IMR-90 (cell line): Measurements from ENCODE around the gene TRPC6. TPM values are rescaled to one million over a fixed set of nuclear protein-coding genes. Genes with fewer than 3 reads are reported as not detected.

Source experiments
- ATAC-seq: fragments of 200-7000 bp; cut with Tn5 transposase; 2 replicates; pipeline ENCODE4 v1.9.1; 2020; ENCODE audit warnings: low read depth, mild to moderate bottlenecking, moderate library complexity
- BruUV-seq: library from RNA; stranded (reverse); fragments of 400-500 nt; replicated peaks from 2 replicates; lab custom pipeline; 2021; lab: Mats Ljungman, UMichigan
- CTCF ChIA-PET: fragments of 300-600 bp; formaldehyde crosslinking; extraction: SDS; loops from one replicate; lab custom pipeline; 2021; ENCODE audit warnings: antibody characterized with exemption; lab: Yijun Ruan, JAX
- POLR2A ChIA-PET: fragments of 300-600 bp; sonication (Branson Sonifier 250); formaldehyde crosslinking; loops from one replicate; lab custom pipeline; 2022; ENCODE audit warnings: antibody characterized with exemption; ENCODE audit not compliant: unreplicated experiment; lab: Charles Lee
- DNase-seq: peaks from one replicate; pipeline ENCODE4 v3.0.0; 2013
- H2AFZ ChIP-seq: replicated peaks from 2 replicates; pipeline ENCODE3; 2013; ENCODE audit warnings: low read length, mild to moderate bottlenecking; ENCODE audit not compliant: poor library complexity
- H2AK5ac ChIP-seq: 2 replicates; pipeline ENCODE4 v1.6.1; 2013; ENCODE audit warnings: low read depth, low read length, inconsistent platforms
- H2AK9ac ChIP-seq: replicated peaks from 2 replicates; pipeline ENCODE3; 2013; ENCODE audit warnings: mild to moderate bottlenecking, low read depth, low read length, moderate library complexity; ENCODE audit not compliant: poor library complexity
- H2BK120ac ChIP-seq: 2 replicates; pipeline ENCODE4 v1.6.1; 2013; ENCODE audit warnings: low read depth, low read length, inconsistent platforms
- H2BK15ac ChIP-seq: 3 replicates; pipeline ENCODE4 v1.6.1; 2013; ENCODE audit warnings: low read depth, low read length, inconsistent platforms
- H2BK20ac ChIP-seq: 2 replicates; pipeline ENCODE4 v1.6.1; 2013; ENCODE audit warnings: low read depth, mild to moderate bottlenecking, inconsistent platforms, low read length, moderate library complexity
- H2BK5ac ChIP-seq: 2 replicates; pipeline ENCODE4 v1.6.1; 2013; ENCODE audit warnings: mild to moderate bottlenecking, low read depth, low read length, inconsistent platforms; ENCODE audit not compliant: poor library complexity, severe bottlenecking
- H3K14ac ChIP-seq: replicated peaks from 2 replicates; pipeline ENCODE4 v1.6.1; 2013; ENCODE audit warnings: low read depth, low read length, inconsistent platforms
- H3K18ac ChIP-seq: 2 replicates; pipeline ENCODE4 v1.6.1; 2013; ENCODE audit warnings: low read depth, low read length, control low read depth
- H3K23ac ChIP-seq: 2 replicates; pipeline ENCODE4 v1.6.1; 2013; ENCODE audit warnings: low read depth, low read length, inconsistent platforms
- H3K27ac ChIP-seq: 2 replicates; pipeline ENCODE4 v1.5.1; 2013; ENCODE audit warnings: mild to moderate bottlenecking, control low read depth, low read length; ENCODE audit not compliant: insufficient read depth
- H3K27me3 ChIP-seq: 2 replicates; pipeline ENCODE4 v1.6.1; 2013; ENCODE audit warnings: low read length; ENCODE audit not compliant: control insufficient read depth, insufficient read depth
- H3K36me3 ChIP-seq: 2 replicates; pipeline ENCODE4 v1.6.1; 2013; ENCODE audit warnings: low read length, mixed read lengths; ENCODE audit not compliant: control insufficient read depth, insufficient read depth
- H3K4ac ChIP-seq: 2 replicates; pipeline ENCODE4 v1.6.1; 2013; ENCODE audit warnings: low read depth, low read length, inconsistent platforms
- H3K4me1 ChIP-seq: 2 replicates; pipeline ENCODE4 v1.6.1; 2013; ENCODE audit warnings: low read length, mixed read lengths; ENCODE audit not compliant: control insufficient read depth, insufficient read depth
- H3K4me2 ChIP-seq: 2 replicates; pipeline ENCODE4 v1.6.1; 2013; ENCODE audit warnings: low read depth, mild to moderate bottlenecking, control low read depth, low read length, moderate library complexity
- H3K4me3 ChIP-seq: 2 replicates; pipeline ENCODE4 v1.5.1; 2013; ENCODE audit warnings: low read depth, mild to moderate bottlenecking, control low read depth, low read length, moderate library complexity; ENCODE audit not compliant: insufficient read depth
- H3K56ac ChIP-seq: 2 replicates; pipeline ENCODE4 v1.6.1; 2013; ENCODE audit warnings: low read length, inconsistent platforms; ENCODE audit not compliant: insufficient read depth; ENCODE audit errors: extremely low read depth
- H3K79me1 ChIP-seq, 2 experiments: 2 replicates each; pipeline ENCODE4 v1.6.1; 2013; ENCODE audit warnings: low read length in 2 of 2, inconsistent platforms in 1 of 2, low read depth in 1 of 2
- H3K9ac ChIP-seq: 2 replicates; pipeline ENCODE4 v1.6.1; 2013; ENCODE audit warnings: low read depth, low read length, control low read depth
- H3K9me1 ChIP-seq: 2 replicates; pipeline ENCODE4 v1.6.1; 2013; ENCODE audit warnings: low read length, inconsistent platforms; ENCODE audit not compliant: insufficient read depth
- H3K9me3 ChIP-seq: 2 replicates; pipeline ENCODE4 v1.6.1; 2013; ENCODE audit warnings: low read length; ENCODE audit not compliant: control insufficient read depth, insufficient read depth
- H4K20me1 ChIP-seq: 2 replicates; pipeline ENCODE4 v1.6.1; 2013; ENCODE audit warnings: low read length, inconsistent platforms; ENCODE audit not compliant: insufficient read depth
- H4K5ac ChIP-seq: 2 replicates; pipeline ENCODE4 v1.6.1; 2013; ENCODE audit warnings: mild to moderate bottlenecking, low read depth, low read length, control low read depth
- H4K8ac ChIP-seq, 2 experiments: 2 replicates each; pipeline ENCODE4 v1.6.1; 2013; ENCODE audit warnings: low read depth in 2 of 2, low read length in 2 of 2, control low read depth in 1 of 2, inconsistent platforms in 1 of 2
- H4K91ac ChIP-seq: 2 replicates; pipeline ENCODE4 v1.6.1; 2013; ENCODE audit warnings: low read depth, low read length, inconsistent platforms; ENCODE audit not compliant: insufficient read depth
- BHLHE40 ChIP-seq: fragments of 150-350 bp; IDR thresholded peaks from 2 replicates; pipeline ENCODE4 v1.6.1; 2016; ENCODE audit warnings: mild to moderate bottlenecking, low read depth, low read length
- CEBPB ChIP-seq: IDR thresholded peaks from 2 replicates; pipeline ENCODE4 v1.6.1; 2012; ENCODE audit warnings: low read depth, low read length, improper control_type of control experiment
- CHD1 ChIP-seq: IDR thresholded peaks from 2 replicates; pipeline ENCODE4 v1.6.1; 2012; ENCODE audit warnings: low read depth, low read length, improper control_type of control experiment
- CTCF ChIP-seq: conservative IDR thresholded peaks from 2 replicates; pipeline ENCODE4 v1.5.1; 2012; ENCODE audit warnings: mild to moderate bottlenecking, low read depth, low read length, improper control_type of control experiment
- FOS ChIP-seq: fragments of 150-350 bp; IDR thresholded peaks from 2 replicates; pipeline ENCODE4 v1.6.1; 2016; ENCODE audit warnings: low read depth, low read length
- MAZ ChIP-seq: IDR thresholded peaks from 2 replicates; pipeline ENCODE4 v1.6.1; 2012; ENCODE audit warnings: low read depth, mild to moderate bottlenecking, low read length, improper control_type of control experiment, moderate library complexity, borderline replicate concordance
- MXI1 ChIP-seq: IDR thresholded peaks from 2 replicates; pipeline ENCODE4 v1.6.1; 2012; ENCODE audit warnings: low read depth, mild to moderate bottlenecking, low read length, moderate library complexity, borderline replicate concordance
- NFE2L2 ChIP-seq: fragments of 150-350 bp; IDR thresholded peaks from 2 replicates; pipeline ENCODE4 v1.6.1; 2016; ENCODE audit warnings: low read depth, mild to moderate bottlenecking, low read length
- POLR2A ChIP-seq: IDR thresholded peaks from 2 replicates; pipeline ENCODE4 v1.6.1; 2012; ENCODE audit warnings: mild to moderate bottlenecking, low read depth, low read length
- RAD21 ChIP-seq: IDR thresholded peaks from 2 replicates; pipeline ENCODE4 v1.6.1; 2012; ENCODE audit warnings: low read length, improper control_type of control experiment
- RFX5 ChIP-seq: IDR thresholded peaks from 2 replicates; pipeline ENCODE4 v1.8.0; 2012; ENCODE audit warnings: low read depth, mild to moderate bottlenecking, low read length, moderate library complexity
- WGBS, 2 experiments: methylation state at CpG; one replicate each; pipeline versions ENCODE4 v1.1.5 to v1.1.7; 2013; ENCODE audit warnings: missing lambda C conversion rate in 2 of 2; ENCODE audit not compliant: insufficient read length in 1 of 2; ENCODE audit errors: extremely low coverage in 2 of 2; 5-methylcytosine and 5-hydroxymethylcytosine counted together
- dilution Hi-C: fragments of 300-500 bp; cut with HindIII; formaldehyde crosslinking; loops from one replicate; pipeline ENCODE4 v1.14.3; 2018; ENCODE audit warnings: low sequenced_read_pairs; ENCODE audit not compliant: unreplicated experiment
- in situ Hi-C: fragments of 300-500 bp; cut with MboI; formaldehyde crosslinking; loops from 3 replicates; pipeline ENCODE4 v1.14.3; 2019; ENCODE audit warnings: low sequenced_read_pairs, inconsistent platforms, mixed read lengths
- intact Hi-C: fragments of 100-400 bp; cut with micrococcal nuclease; formaldehyde crosslinking; loops from 2 replicates; pipeline ENCODE4 v1.10.0; 2022
- polyA plus RNA-seq, 3 experiments: library from polyadenylated mRNA; depleted of rRNA; stranded (reverse); fragments of >200 nt; gene quantifications; 2 replicates each; pipeline ENCODE4 v1.2.3, GENCODE V29; 2012; ENCODE audit warnings: low replicate concordance in 1 of 3
- total RNA-seq: library from RNA; depleted of rRNA; stranded (reverse); fragments of >200 nt; gene quantifications from 2 replicates; pipeline ENCODE4 v1.2.3, GENCODE V29; 2012
- TF ChIP-seq, protein P1 (sequence below): fragments of 150-350 bp; IDR thresholded peaks from 2 replicates; pipeline ENCODE4 v1.6.1; 2017; ENCODE audit warnings: mild to moderate bottlenecking, antibody characterized with exemption, low read length, low read depth

Gene TRPC6
- total and polyA plus RNA-seq, 2 of the 4 experiments (the other 2 are of a cell fraction) = 0.99 to 2.3 TPM

GRCh38 chr11:101487775-101488174, 96.0 kb downstream of the TRPC6 start:
- Histone ChIP-seq H4K8ac (peak overlapping the region in 1 of 2 experiments; percentile 88; a peak in 3 of 4 replicates), H2BK5ac (peak overlapping the region; percentile 99), H2AK5ac (no peak overlapping the region), H3K18ac (peak overlapping the region; percentile 88; the same call in 1 of the 2 replicates), H3K27me3 (no peaks in the 10 kb centered on the region), H3K9me1 (no peaks in the 10 kb centered on the region), H3K56ac (peak overlapping the region; percentile 89; the same call in 1 of the 2 replicates), H3K4me1 (peaks cover 6% of the 10 kb centered on the region), H2AK9ac (no peak overlapping the region), H3K4me2 (peak overlapping the region; percentile 14; the same call in 1 of the 2 replicates), H3K9me3 (no peaks in the 10 kb centered on the region), H3K36me3 (peaks cover 3% of the 10 kb centered on the region; the same call in 1 of the 2 replicates), H3K14ac (peak overlapping the region; percentile 80; the same call in 1 of the 2 replicates), H3K4me3 (no peak overlapping the region), H2BK20ac (peak overlapping the region; percentile 57; the same call in 1 of the 2 replicates), H3K27ac (peak overlapping the region; percentile 28; the same call in 1 of the 2 replicates), H3K79me1 (no peaks in the 10 kb centered on the region), H3K23ac (peak overlapping the region; percentile 53; the same call in 1 of the 2 replicates), H4K5ac (peak overlapping the region; percentile 46; the same call in 1 of the 2 replicates), H3K4ac (peak overlapping the region; percentile 55; the same call in 1 of the 2 replicates), H2BK15ac (0 out of 3 replicates have a peak overlapping the region, but pooled peaks have one; percentile 3), H4K91ac (peak overlapping the region; percentile 75; the same call in 1 of the 2 replicates), H3K9ac (peak overlapping the region; percentile 13; the same call in 1 of the 2 replicates), H2AFZ (no peak overlapping the region), H4K20me1 (no peaks in the 10 kb centered on the region), H2BK120ac (peak overlapping the region; percentile 78; the same call in 1 of the 2 replicates)
- ATAC-seq (peak; percentile 90), DNase-seq (peak; percentile 79)
- no TSS peak for BruUV-seq
- ChIA-PET POLR2A (no interaction called here), CTCF (no interaction called here)
- dilution Hi-C loops = no loop called here
- TF ChIP-seq RAD21 (no peak), NFE2L2 (no peak), POLR2A (no peak), MXI1 (no peak), CTCF (no peak), CEBPB (peak; percentile 54; the same call in 1 of the 2 replicates), MAZ (no peak), RFX5 (no peak), FOS (peak; percentile 54), BHLHE40 (no peak), CHD1 (no peak)
- TF ChIP-seq, protein P1, sequence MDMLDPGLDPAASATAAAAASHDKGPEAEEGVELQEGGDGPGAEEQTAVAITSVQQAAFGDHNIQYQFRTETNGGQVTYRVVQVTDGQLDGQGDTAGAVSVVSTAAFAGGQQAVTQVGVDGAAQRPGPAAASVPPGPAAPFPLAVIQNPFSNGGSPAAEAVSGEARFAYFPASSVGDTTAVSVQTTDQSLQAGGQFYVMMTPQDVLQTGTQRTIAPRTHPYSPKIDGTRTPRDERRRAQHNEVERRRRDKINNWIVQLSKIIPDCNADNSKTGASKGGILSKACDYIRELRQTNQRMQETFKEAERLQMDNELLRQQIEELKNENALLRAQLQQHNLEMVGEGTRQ = no peak
- intact Hi-C loops = loop anchor here (5.0 to 10.0 kb wide), 2 partner anchors 65 to 237 kb away; no protein-coding TSS in a partner anchor
- in situ Hi-C loops = no loop called here
- no CpG with 5 or more reads among the region's 2 CpGs for WGBS, 2 experiments
